Liver (tissue), 9 donors: ENCODE results near the gene MTHFD1L. TPM values are rescaled to one million over a fixed set of nuclear protein-coding genes. Genes with fewer than 3 reads are reported as not detected.
"Not testable (repeated sequence)": the region's sequence is repeated elsewhere in the genome, so short reads cannot be mapped to it uniquely, and the experiment has no call there.

Experiments
- DNase-seq: peaks from one replicate; pipeline ENCODE4 v3.0.0-alpha.2; 2017; ENCODE audit warnings: low spot score
- H3K27ac ChIP-seq, 2 donors: one replicate each; pipeline ENCODE4 v1.7.0; 2013; ENCODE audit warnings: inconsistent platforms in 2 of 2, low read length in 2 of 2, control low read depth in 1 of 2, low read depth in 1 of 2, mild to moderate bottlenecking in 1 of 2
- H3K27me3 ChIP-seq, 4 donors: one replicate each; pipeline versions ENCODE4 v1.6.1 to v1.7.0; 2013; ENCODE audit warnings: low read length in 3 of 4, inconsistent platforms in 1 of 4, mild to moderate bottlenecking in 1 of 4, moderate library complexity in 1 of 4; ENCODE audit not compliant: control insufficient read depth in 4 of 4, insufficient read depth in 4 of 4
- H3K36me3 ChIP-seq, 4 donors: one replicate each; pipeline versions ENCODE4 v1.6.1 to v1.7.0; 2013; ENCODE audit warnings: low read length in 3 of 4, mild to moderate bottlenecking in 3 of 4, low read depth in 1 of 4, moderate library complexity in 1 of 4; ENCODE audit not compliant: control insufficient read depth in 4 of 4, insufficient read depth in 3 of 4
- H3K4me1 ChIP-seq, 4 donors: one replicate each; pipeline versions ENCODE4 v1.6.1 to v1.7.0; 2013; ENCODE audit warnings: low read length in 3 of 4, mild to moderate bottlenecking in 3 of 4, moderate library complexity in 1 of 4; ENCODE audit not compliant: control insufficient read depth in 4 of 4, insufficient read depth in 4 of 4
- H3K4me3 ChIP-seq, 3 donors: one replicate each; pipeline versions ENCODE4 v1.6.1 to v1.7.0; 2013; ENCODE audit warnings: low read length in 3 of 3, control low read depth in 1 of 3, low read depth in 1 of 3, mild to moderate bottlenecking in 1 of 3
- H3K9ac ChIP-seq, 2 donors: one replicate each; pipeline ENCODE4 v1.7.0; 2013; ENCODE audit warnings: low read length in 2 of 2, mild to moderate bottlenecking in 2 of 2, moderate library complexity in 2 of 2, control low read depth in 1 of 2, low read depth in 1 of 2
- H3K9me3 ChIP-seq, 4 donors: one replicate each; pipeline versions ENCODE4 v1.6.1 to v1.7.0; 2013; ENCODE audit warnings: low read length in 3 of 4; ENCODE audit not compliant: control insufficient read depth in 4 of 4
- EGR1 ChIP-seq, 2 donors: IDR thresholded peaks; 2 replicates each; pipeline ENCODE4 v1.6.1; 2016 to 2018; ENCODE audit warnings: antibody characterized with exemption in 2 of 2, low read depth in 2 of 2
- FOXA1 ChIP-seq: IDR thresholded peaks from 2 replicates; pipeline ENCODE4 v1.6.1; 2016; ENCODE audit warnings: antibody characterized with exemption
- HNF4G ChIP-seq: IDR thresholded peaks from 2 replicates; pipeline ENCODE4 v1.6.1; 2016; ENCODE audit warnings: antibody characterized with exemption
- JUND ChIP-seq, 2 donors: IDR thresholded peaks; 2 replicates each; pipeline ENCODE4 v1.6.1; 2016; ENCODE audit warnings: antibody characterized with exemption in 2 of 2
- MAX ChIP-seq: IDR thresholded peaks from 2 replicates; pipeline ENCODE4 v1.6.1; 2016; ENCODE audit warnings: antibody characterized with exemption
- NR2F2 ChIP-seq: IDR thresholded peaks from 2 replicates; pipeline ENCODE4 v1.6.1; 2016; ENCODE audit warnings: antibody characterized with exemption
- REST ChIP-seq: IDR thresholded peaks from 2 replicates; pipeline ENCODE4 v1.6.1; 2016; ENCODE audit warnings: antibody characterized with exemption, mild to moderate bottlenecking
- RXRA ChIP-seq, 2 donors: IDR thresholded peaks; 2 replicates each; pipeline ENCODE4 v1.6.1; 2017 to 2018; ENCODE audit warnings: antibody characterized with exemption in 2 of 2, mild to moderate bottlenecking in 1 of 2
- TAF1 ChIP-seq: conservative IDR thresholded peaks from 2 replicates; pipeline ENCODE4 v1.6.1; 2016; ENCODE audit warnings: antibody characterized with exemption, mild to moderate bottlenecking
- WGBS: extraction: QIAGEN DNeasy Blood & Tissue Kit; methylation state at CpG from one replicate; pipeline ENCODE4 v1.1.7; 2013; 5-methylcytosine and 5-hydroxymethylcytosine counted together
- polyA plus RNA-seq, 2 donors: library from polyadenylated mRNA; stranded (reverse) in 1 of 2; unstranded in 1 of 2; fragments of 200-250 nt in 1 of 2; fragments of >200 nt in 1 of 2; fragmentation: Nextera tagmentation in 1 of 2; extraction: Ambion mirVana in 1 of 2; gene quantifications; one replicate each; pipeline versions ENCODE4 v1.2.1 to v1.2.3, GENCODE V29; 2013 to 2015
- total RNA-seq, 2 donors: library from RNA; depleted of rRNA; stranded (reverse); fragments of >200 nt; gene quantifications; one replicate each; pipeline ENCODE4 v1.2.3, GENCODE V29; 2014
- donor health status: healthy.
- donor health status: healthy.
- donor health status: healthy.
- donor health status: healthy.
- donor health status: healthy.

The MTHFD1L gene
- total and polyA plus RNA-seq, 4 donors, result 2.0 to 7.7 (median 2.8) TPM

GRCh38 chr6:150861448-150862168, 3.9 kb upstream of the MTHFD1L start:
- H3K27ac ChIP-seq, H3K27me3 ChIP-seq, H3K4me1 ChIP-seq, H3K9ac ChIP-seq, DNase-seq, H3K9me3 ChIP-seq, H3K4me3 ChIP-seq, H3K36me3 ChIP-seq: not testable (repeated sequence)
- WGBS, result 77% methylated on average over 8 of the region's 8 CpGs

GRCh38 chr6:150863213-150863928, 2.1 kb upstream of the MTHFD1L start:
- Histone ChIP-seq H3K4me1 (peaks cover 0 to 8% (median 3%) of the 10 kb centered on the region in 4 donors), H3K9ac (no peak overlapping the region), H3K27me3 (no peaks in the 10 kb centered on the region), H3K9me3 (no peaks in the 10 kb centered on the region), H3K27ac (no peak overlapping the region), H3K36me3 (no peaks in the 10 kb centered on the region), H3K4me3 (no peak overlapping the region)
- WGBS, result 96% methylated on average over 7 of the region's 7 CpGs
- DNase-seq, result no peak
- TF ChIP-seq JUND (IDR thresholded peaks at IDR 0.05) (no peak), RXRA (IDR thresholded peaks at IDR 0.05) (no peak), HNF4G (no peak), TAF1 (no peak), FOXA1 (no peak), EGR1 (IDR thresholded peaks at IDR 0.05; ENCODE audit: low read depth in 2 of 2) (no peak), NR2F2 (no peak)

GRCh38 chr6:150865043-150865405, 478 bp upstream of the MTHFD1L start:
- Histone ChIP-seq H3K27ac (peak overlapping the region; percentile 37 to 85), H3K4me1 (peaks cover 0 to 8% (median 3%) of the 10 kb centered on the region in 4 donors), H3K4me3 (peak overlapping the region in 2 of 3 donors; percentile 44 to 88), H3K36me3 (no peaks in the 10 kb centered on the region), H3K27me3 (no peaks in the 10 kb centered on the region), H3K9ac (peak overlapping the region; percentile 48 to 71), H3K9me3 (no peaks in the 10 kb centered on the region)
- TF ChIP-seq REST (no peak), MAX (no peak)
- 20% methylated on average over 5 of the region's 5 CpGs for WGBS
- DNase-seq, result no peak
